ENCODE measurements around the gene USP46. TPM values are rescaled to one million over a fixed set of nuclear protein-coding genes. Genes with fewer than 3 reads are reported as not detected.

Gene USP46
- total and polyA plus RNA-seq, 5 donors, result 12.6 to 63.7 (median 55.4) TPM

DNA sequence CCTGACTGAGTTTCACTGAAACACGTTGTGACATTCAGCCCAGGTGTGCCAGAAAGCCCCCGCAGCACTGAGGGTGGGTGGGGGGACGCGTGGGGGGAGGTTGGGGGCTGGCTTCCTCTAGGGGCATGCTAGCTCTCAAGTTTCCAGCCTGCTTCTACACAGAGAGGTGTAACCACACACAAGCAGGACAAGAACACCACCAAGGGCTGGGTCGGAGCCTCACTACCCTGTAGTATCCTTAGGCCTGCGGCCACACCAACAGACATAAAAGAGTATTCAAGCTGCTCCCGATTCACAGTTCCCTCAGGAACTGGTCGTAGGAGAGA is 1.8 kb downstream of the USP46 start:
- peak in 1 of 3 donors; percentile 41 for DNase-seq
- H3K27ac ChIP-seq (ENCODE audit: low read length), result peak overlapping the region; percentile 45
- ATAC-seq, result no peak
- H3K9me3 ChIP-seq (ENCODE audit: control insufficient read depth, low read length), result no peaks in the 10 kb centered on the region
- peaks cover 4% of the 10 kb centered on the region for H3K4me1 ChIP-seq (ENCODE audit: control insufficient read depth, insufficient read depth, low read length)
- intact Hi-C loops (cut with DNase I), result loop anchor here in 1 of 4 donors (10.0 kb wide), 2 partner anchors 72 to 112 kb away; no protein-coding TSS in a partner anchor
- no peaks in the 10 kb centered on the region for H3K27me3 ChIP-seq (ENCODE audit: control insufficient read depth, insufficient read depth)
- 67% methylated on average over 8 of the region's 8 CpGs for WGBS
- H3K4me3 ChIP-seq (ENCODE audit: low read length), result no peak overlapping the region

DNA sequence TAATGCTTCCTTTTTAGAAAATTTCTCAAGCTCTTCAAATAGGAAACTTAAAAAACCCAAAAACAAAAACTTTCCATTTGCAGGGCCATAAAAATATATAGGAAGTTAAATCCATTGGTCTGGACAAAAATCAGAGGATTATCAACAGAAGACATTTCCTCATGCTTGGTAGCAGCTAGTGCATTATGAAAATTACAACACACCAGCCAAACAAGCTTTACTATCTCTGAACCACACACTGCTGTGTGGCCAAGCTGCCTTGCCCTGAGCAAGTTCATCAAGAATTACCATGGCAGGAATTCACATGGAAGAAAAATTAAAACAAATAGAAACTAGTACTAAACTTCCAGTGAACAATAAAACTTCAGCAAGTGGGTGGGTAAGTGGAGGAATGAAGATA is 3.6 kb downstream of the USP46 start:
- no peak for DNase-seq
- Histone ChIP-seq H3K27ac (ENCODE audit: low read length) (no peak overlapping the region), H3K4me3 (ENCODE audit: low read length) (no peak overlapping the region), H3K4me1 (ENCODE audit: control insufficient read depth, insufficient read depth, low read length) (peaks cover 6% of the 10 kb centered on the region), H3K9me3 (ENCODE audit: control insufficient read depth, low read length) (no peaks in the 10 kb centered on the region), H3K27me3 (ENCODE audit: control insufficient read depth, insufficient read depth) (no peaks in the 10 kb centered on the region)
- intact Hi-C loops (cut with DNase I), result loop anchor here in 1 of 4 donors (10.0 kb wide), 2 partner anchors 71 to 111 kb away; no protein-coding TSS in a partner anchor
- no peak for ATAC-seq

DNA sequence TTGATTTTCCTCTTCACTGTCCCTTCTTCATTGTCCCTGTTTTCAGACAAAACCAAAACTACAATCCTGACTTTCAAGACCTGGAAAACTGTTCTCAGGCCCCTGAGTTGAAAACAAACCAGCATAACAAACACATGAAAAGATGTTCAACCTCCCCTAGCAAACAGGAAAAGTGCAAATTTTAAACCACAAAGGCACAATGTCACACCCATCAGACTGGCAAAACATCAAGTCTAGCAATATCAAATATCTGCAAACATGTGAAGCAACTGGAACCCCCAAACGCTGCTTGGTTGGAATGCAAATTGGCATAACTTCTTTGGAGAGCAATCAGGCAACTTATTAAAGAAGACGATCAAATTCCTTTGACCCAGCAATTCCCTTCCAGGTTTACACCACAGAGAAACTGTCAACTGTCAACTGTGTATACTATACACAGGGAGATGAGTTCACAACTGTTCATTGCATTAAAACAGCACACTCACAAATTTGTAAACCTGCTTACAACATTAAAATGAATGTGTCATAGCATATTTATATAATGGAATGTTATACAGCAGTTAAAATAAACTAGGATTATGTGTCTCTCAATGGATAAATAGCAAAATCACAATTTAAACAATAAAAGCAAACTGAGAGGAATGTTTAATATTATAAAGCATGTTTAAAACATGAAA is 7.0 kb downstream of the USP46 start:
- intact Hi-C loops (cut with DNase I), result loop anchor here in 1 of 4 donors (10.0 kb wide), 2 partner anchors 67 to 107 kb away; no protein-coding TSS in a partner anchor
- H3K4me1 ChIP-seq (ENCODE audit: control insufficient read depth, insufficient read depth, low read length), result peaks cover 6% of the 10 kb centered on the region
- DNase-seq (no peak), ATAC-seq (no peak)
- no peaks in the 10 kb centered on the region for H3K27me3 ChIP-seq (ENCODE audit: control insufficient read depth, insufficient read depth)
- WGBS, result 61% methylated on average over 2 of the region's 2 CpGs
- H3K27ac ChIP-seq (ENCODE audit: low read length), result no peak overlapping the region
- H3K4me3 ChIP-seq (ENCODE audit: low read length), result no peak overlapping the region
- no peaks in the 10 kb centered on the region for H3K9me3 ChIP-seq (ENCODE audit: control insufficient read depth, low read length)

DNA sequence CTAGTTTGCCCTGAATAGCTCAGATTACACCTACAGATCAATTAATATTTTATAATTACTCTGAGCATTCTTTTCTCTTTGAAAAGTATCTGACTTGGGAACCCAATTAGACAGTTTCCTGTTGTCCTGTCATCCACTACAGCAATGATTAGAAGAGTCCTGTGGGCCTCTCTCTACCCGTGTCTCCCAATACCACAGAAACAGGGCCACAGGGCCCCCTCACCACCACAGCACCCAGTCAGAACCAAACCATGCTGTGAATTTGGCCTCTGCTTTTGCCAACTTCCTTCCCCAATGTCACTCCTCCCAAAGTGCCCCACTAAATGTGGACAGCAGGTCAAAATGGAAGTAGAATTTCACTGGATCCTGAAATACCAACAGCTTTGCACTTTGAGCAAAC is 10.3 kb downstream of the USP46 start:
- Histone ChIP-seq H3K27ac (ENCODE audit: low read length) (no peak overlapping the region), H3K4me1 (ENCODE audit: control insufficient read depth, insufficient read depth, low read length) (peaks cover 4% of the 10 kb centered on the region), H3K4me3 (ENCODE audit: low read length) (no peak overlapping the region), H3K9me3 (ENCODE audit: control insufficient read depth, low read length) (no peaks in the 10 kb centered on the region), H3K27me3 (ENCODE audit: control insufficient read depth, insufficient read depth) (no peaks in the 10 kb centered on the region)
- ATAC-seq (no peak), DNase-seq (no peak)
- intact Hi-C loops (cut with DNase I), result no loop called here
- 77% methylated on average over 1 of the region's 1 CpG for WGBS

DNA sequence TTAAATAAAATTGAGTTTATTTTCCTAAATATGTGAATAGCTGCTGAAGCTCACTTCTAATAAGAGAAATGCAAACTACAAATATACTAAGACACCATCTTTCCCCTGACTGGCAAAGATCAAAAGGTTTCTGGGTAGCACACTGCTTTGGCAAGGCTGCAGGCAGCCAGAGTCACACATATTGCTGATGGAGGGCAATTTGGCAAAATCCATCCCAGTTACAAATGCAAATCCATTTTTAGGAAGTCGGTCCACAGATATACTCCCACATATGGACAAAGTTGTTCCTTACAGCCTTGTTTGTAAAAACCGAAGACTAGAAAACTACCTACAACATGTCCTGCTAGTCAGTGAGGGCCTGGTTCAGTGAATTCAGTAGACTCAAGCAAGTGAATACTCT is 12.4 kb downstream of the USP46 start:
- intact Hi-C loops (cut with DNase I), result no loop called here
- Histone ChIP-seq H3K27me3 (ENCODE audit: control insufficient read depth, insufficient read depth) (no peaks in the 10 kb centered on the region), H3K4me3 (ENCODE audit: low read length) (no peak overlapping the region), H3K9me3 (ENCODE audit: control insufficient read depth, low read length) (no peaks in the 10 kb centered on the region), H3K27ac (ENCODE audit: low read length) (no peak overlapping the region), H3K4me1 (ENCODE audit: control insufficient read depth, insufficient read depth, low read length) (peaks cover 4% of the 10 kb centered on the region)
- ATAC-seq (no peak), DNase-seq (no peak)
- 75% methylated on average over 2 of the region's 2 CpGs for WGBS

DNA sequence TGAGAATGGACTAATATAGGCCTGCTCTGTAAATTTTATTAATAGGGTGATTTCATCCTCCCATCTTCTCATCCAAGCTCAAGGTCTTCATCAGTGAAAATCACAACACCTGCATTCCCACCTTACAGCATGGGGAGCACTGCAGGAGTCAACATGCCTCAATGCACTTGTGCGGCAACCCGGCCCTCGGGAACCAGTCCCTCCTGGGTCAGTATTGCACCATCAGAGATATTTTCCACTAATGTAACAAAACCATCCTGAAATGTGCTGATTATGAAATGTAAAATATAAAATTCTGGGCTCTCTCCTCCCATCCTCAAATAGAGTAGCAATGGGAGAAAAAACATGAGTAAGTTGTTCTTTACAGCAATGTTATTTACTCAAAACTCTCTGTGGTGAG is 13.0 kb downstream of the USP46 start:
- H3K4me1 ChIP-seq (ENCODE audit: control insufficient read depth, insufficient read depth, low read length), result peaks cover 3% of the 10 kb centered on the region
- H3K27ac ChIP-seq (ENCODE audit: low read length), result no peak overlapping the region
- H3K9me3 ChIP-seq (ENCODE audit: control insufficient read depth, low read length), result no peaks in the 10 kb centered on the region
- ATAC-seq, result no peak
- intact Hi-C loops (cut with DNase I), result no loop called here
- 89% methylated on average over 3 of the region's 3 CpGs for WGBS
- DNase-seq, result no peak
- no peaks in the 10 kb centered on the region for H3K27me3 ChIP-seq (ENCODE audit: control insufficient read depth, insufficient read depth)
- no peak overlapping the region for H3K4me3 ChIP-seq (ENCODE audit: low read length)

DNA sequence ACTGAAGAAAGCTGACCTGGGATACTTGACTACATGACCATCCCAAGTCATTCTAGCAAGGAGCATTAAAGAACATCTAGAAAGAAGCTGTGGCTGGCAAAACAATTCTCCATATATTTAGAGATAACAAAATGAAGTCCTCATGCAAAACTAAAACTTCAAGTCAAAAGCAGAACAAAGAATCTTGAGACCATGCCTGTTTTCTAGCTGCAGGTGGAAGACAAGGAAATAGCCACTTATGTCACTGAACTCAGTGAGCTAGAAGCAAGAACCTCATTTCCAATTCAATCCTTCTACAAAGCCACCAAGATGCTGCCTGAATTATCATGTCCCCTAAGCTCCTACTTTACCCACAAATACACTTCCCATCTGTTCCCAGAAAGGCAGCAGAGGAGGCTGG is 13.8 kb downstream of the USP46 start:
- DNase-seq (no peak), ATAC-seq (no peak)
- Histone ChIP-seq H3K27me3 (ENCODE audit: control insufficient read depth, insufficient read depth) (no peaks in the 10 kb centered on the region), H3K27ac (ENCODE audit: low read length) (no peak overlapping the region), H3K9me3 (ENCODE audit: control insufficient read depth, low read length) (no peaks in the 10 kb centered on the region), H3K4me3 (ENCODE audit: low read length) (no peak overlapping the region), H3K4me1 (ENCODE audit: control insufficient read depth, insufficient read depth, low read length) (peaks cover 3% of the 10 kb centered on the region)
- intact Hi-C loops (cut with DNase I), result no loop called here

DNA sequence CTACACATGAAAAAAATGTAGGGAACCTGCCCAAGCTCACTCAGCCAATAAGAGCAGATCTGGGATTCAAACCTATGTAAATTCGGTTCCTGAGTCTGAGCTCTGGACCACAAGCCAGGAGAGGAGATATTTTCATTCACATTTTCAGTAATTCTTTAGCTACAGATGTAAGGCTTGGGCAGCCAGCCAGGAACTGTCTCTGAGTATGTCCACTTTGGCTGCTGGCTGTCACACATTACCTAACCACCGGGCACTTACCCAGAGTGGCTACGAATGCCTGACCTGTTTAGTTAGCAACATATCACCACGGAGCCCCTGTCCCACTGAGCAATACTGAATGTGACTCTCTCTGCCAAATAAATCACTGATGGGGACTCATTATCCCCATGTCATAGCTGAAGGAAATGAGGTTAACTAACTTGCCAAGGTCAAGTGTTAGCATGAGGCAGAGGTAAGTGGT is 15.3 kb downstream of the USP46 start:
- DNase-seq, result peak; percentile 82 to 94 (median 83)
- Histone ChIP-seq H3K4me3 (ENCODE audit: low read length) (no peak overlapping the region), H3K27ac (ENCODE audit: low read length) (peak overlapping the region; percentile 55), H3K9me3 (ENCODE audit: control insufficient read depth, low read length) (no peaks in the 10 kb centered on the region), H3K27me3 (ENCODE audit: control insufficient read depth, insufficient read depth) (no peaks in the 10 kb centered on the region), H3K4me1 (ENCODE audit: control insufficient read depth, insufficient read depth, low read length) (peaks cover 5% of the 10 kb centered on the region)
- peak; percentile 88 to 91 for ATAC-seq
- intact Hi-C loops (cut with DNase I), result no loop called here
- WGBS, result 16% methylated on average over 4 of the region's 4 CpGs

DNA sequence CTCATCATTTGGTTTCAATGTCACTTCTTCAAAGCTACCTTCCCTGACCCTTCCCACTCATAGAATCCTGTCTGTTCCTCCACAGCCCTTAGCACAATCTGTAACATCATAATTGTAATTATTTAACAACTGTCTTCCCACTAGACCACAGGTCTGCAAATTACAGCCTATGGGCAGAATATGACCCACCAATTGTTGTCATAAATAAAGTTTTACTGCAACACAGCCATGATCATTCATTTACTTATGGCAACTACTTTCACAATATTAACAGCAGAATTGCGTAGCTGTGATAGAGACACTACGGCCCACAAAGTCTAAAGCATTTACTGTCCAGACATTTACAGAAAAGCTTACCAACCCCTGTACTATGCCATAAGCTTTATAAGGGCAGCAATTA is 15.9 kb downstream of the USP46 start:
- no peak for ATAC-seq
- Histone ChIP-seq H3K27me3 (ENCODE audit: control insufficient read depth, insufficient read depth) (no peaks in the 10 kb centered on the region), H3K4me1 (ENCODE audit: control insufficient read depth, insufficient read depth, low read length) (peaks cover 5% of the 10 kb centered on the region), H3K27ac (ENCODE audit: low read length) (no peak overlapping the region), H3K9me3 (ENCODE audit: control insufficient read depth, low read length) (no peaks in the 10 kb centered on the region), H3K4me3 (ENCODE audit: low read length) (no peak overlapping the region)
- WGBS, result 86% methylated on average over 2 of the region's 2 CpGs
- intact Hi-C loops (cut with DNase I), result no loop called here
- DNase-seq, result no peak

DNA sequence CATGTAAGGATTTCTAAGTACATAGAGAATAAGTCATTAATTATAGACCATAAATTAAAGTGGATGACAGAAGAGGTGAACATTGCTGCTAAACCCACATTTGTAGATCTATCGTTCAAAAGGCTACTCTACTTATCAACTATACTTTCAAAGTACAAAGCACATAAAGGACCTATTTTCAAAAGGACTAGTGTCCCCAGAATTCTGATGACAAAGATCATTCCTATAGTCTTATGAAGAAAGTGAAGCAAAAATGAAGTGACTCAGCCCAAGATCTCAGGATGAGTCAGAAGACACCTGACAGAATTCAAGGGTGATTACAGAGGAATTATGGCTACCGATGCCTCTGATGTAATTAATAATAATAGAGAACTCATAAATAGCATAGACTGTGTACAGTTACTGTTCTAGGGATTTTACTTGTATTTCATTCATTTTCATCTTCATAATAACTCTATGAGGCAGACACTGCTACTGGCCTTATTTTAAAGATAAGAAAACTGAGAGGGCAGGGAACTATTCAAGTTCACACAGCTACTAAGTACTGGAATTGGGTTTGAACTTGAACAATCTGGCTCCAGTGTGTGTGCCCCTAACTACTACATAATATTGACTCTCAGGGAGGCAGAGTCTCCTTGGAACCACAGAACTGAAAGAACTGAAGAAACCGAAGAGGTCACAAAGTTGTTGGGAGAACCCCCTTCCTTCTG is 17.1 kb downstream of the USP46 start:
- no peak overlapping the region for H3K27ac ChIP-seq (ENCODE audit: low read length)
- intact Hi-C loops (cut with DNase I), result no loop called here
- H3K4me1 ChIP-seq (ENCODE audit: control insufficient read depth, insufficient read depth, low read length), result peaks cover 7% of the 10 kb centered on the region
- no peaks in the 10 kb centered on the region for H3K9me3 ChIP-seq (ENCODE audit: control insufficient read depth, low read length)
- H3K27me3 ChIP-seq (ENCODE audit: control insufficient read depth, insufficient read depth), result no peaks in the 10 kb centered on the region
- 73% methylated on average over 3 of the region's 3 CpGs for WGBS
- ATAC-seq, result no peak
- no peak overlapping the region for H3K4me3 ChIP-seq (ENCODE audit: low read length)
- DNase-seq, result no peak

DNA sequence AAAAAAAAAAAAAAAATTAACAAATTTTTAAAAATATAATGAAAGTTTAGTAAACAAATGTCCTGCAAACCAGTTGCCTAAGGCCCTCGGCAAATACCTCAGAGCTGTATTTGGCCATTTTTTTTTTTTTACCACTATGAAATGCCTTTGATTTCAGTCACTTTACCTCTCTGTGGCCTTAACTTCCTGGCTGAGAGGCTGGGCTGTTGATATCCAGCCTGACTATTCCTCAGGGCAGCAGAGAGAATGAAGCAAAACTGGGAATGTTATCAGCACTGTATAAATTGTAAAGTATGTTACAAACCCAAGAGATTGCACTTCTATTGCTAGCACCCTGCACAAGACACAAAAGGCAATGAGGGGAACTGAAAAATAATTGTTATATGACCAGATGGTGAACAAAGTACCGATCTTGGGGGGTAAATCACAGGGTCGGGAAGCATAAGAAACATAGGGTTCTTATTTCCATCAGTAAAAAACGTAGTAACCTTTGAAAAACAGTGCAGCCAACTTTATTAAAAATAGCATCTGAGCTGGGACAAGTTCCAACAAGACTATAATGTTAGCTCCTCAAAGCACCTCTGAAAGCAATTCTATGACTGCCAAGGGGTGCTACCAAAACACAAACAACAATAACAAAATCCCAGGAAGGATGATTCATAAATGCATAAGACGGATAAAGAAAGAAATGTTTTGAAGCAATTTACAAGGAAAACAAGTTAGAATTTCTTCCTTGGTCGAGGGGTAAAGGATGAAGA is 18.1 kb downstream of the USP46 start:
- ATAC-seq, result no peak
- intact Hi-C loops (cut with DNase I), result no loop called here

More for the DNA sequence above, 18.1 kb downstream of the USP46 start:
- Histone ChIP-seq H3K4me3 (ENCODE audit: low read length) (no peak overlapping the region), H3K4me1 (ENCODE audit: control insufficient read depth, insufficient read depth, low read length) (peaks cover 7% of the 10 kb centered on the region), H3K27me3 (ENCODE audit: control insufficient read depth, insufficient read depth) (no peaks in the 10 kb centered on the region), H3K9me3 (ENCODE audit: control insufficient read depth, low read length) (no peaks in the 10 kb centered on the region), H3K27ac (ENCODE audit: low read length) (peak overlapping the region; percentile 70)
- DNase-seq, result no peak
- 30% methylated on average over 6 of the region's 6 CpGs for WGBS

Measured in right cardiac atrium (tissue), 5 donors.